ENCODE measurements around the gene SQSTM1. TPM values are rescaled to one million over a fixed set of nuclear protein-coding genes. Genes with fewer than 3 reads are reported as not detected.

The SQSTM1 gene
- total and polyA plus RNA-seq, 4 donors, result 127 to 330 (median 256) TPM

DNA sequence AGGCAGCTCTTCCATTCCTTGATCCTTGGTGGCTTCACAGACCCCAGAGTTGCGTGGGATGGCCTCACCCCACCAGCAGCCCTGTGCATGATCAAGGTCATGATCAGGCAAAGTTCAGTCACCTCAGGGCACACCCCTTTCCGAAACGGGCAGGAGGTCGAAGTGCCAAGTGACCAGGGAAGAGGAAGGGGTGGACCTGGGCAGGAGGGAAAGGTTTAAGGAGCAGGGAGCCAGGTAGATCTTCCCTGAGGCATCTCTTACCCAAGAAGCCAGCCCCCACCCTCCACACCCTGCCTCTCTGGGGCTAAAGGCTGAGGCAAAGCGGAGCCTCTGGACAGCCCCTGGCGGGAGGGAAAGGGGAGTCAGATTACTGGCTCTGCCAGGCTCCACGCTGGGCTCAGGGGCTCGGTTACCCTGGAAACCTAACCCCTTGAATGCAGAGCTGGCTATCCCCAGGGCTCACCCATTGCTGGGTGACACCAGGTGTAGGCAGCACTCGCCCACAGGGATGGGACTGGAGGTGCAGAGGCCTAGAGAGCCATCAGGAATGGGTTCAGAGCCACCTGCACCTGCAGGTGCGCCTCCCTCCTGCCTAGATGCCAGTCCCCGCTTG is 17.6 kb upstream of the SQSTM1 start:
- Histone ChIP-seq H3K9ac (ENCODE audit: low read depth in 1 of 2, low read length in 2 of 2) (peak overlapping the region in 1 of 2 donors; percentile 13), H3K36me3 (ENCODE audit: control insufficient read depth in 4 of 4, insufficient read depth in 3 of 4, low read depth in 1 of 4, low read length in 3 of 4) (peaks cover 15 to 24% (median 21%) of the 10 kb centered on the region in 4 donors), H3K27me3 (ENCODE audit: control insufficient read depth in 4 of 4, insufficient read depth in 4 of 4, low read length in 3 of 4) (no peaks in the 10 kb centered on the region), H3K27ac (ENCODE audit: low read depth in 1 of 2, low read length in 2 of 2) (peak overlapping the region; percentile 78 to 89), H3K4me3 (ENCODE audit: low read depth in 1 of 3, low read length in 3 of 3) (peak overlapping the region in 1 of 3 donors; percentile 33), H3K9me3 (ENCODE audit: control insufficient read depth in 4 of 4, low read length in 3 of 4) (no peaks in the 10 kb centered on the region), H3K4me1 (ENCODE audit: control insufficient read depth in 4 of 4, insufficient read depth in 4 of 4, low read length in 3 of 4) (peaks cover 19 to 40% (median 32%) of the 10 kb centered on the region in 4 donors)
- TF ChIP-seq EGR1 (IDR thresholded peaks at IDR 0.05; ENCODE audit: low read depth in 2 of 2), result peak in 1 of 2 donors; percentile 73
- peak; percentile 92 to 95 for TF ChIP-seq HNF4A (conservative IDR thresholded peaks at IDR 0.05)
- TF ChIP-seq NR2F2 (IDR thresholded peaks at IDR 0.05), result no peak
- peak; percentile 99 to 100 for TF ChIP-seq RXRA (IDR thresholded peaks at IDR 0.05)
- peak in 1 of 2 donors; percentile 29 for TF ChIP-seq GABPA (IDR thresholded peaks at IDR 0.05 in 1 of 2, conservative IDR thresholded peaks at IDR 0.05 in 1 of 2)
- TF ChIP-seq, protein P1, sequence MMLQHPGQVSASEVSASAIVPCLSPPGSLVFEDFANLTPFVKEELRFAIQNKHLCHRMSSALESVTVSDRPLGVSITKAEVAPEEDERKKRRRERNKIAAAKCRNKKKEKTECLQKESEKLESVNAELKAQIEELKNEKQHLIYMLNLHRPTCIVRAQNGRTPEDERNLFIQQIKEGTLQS (IDR thresholded peaks at IDR 0.05), result no peak
- TF ChIP-seq MAX (IDR thresholded peaks at IDR 0.05), result no peak
- TF ChIP-seq TAF1 (conservative IDR thresholded peaks at IDR 0.05), result no peak
- peak in 1 of 2 donors; percentile 83 for TF ChIP-seq JUND (IDR thresholded peaks at IDR 0.05)
- peak; percentile 65 for TF ChIP-seq YY1 (IDR thresholded peaks at IDR 0.05)
- no peak for TF ChIP-seq ZBTB33 (IDR thresholded peaks at IDR 0.05)
- TF ChIP-seq, protein P2, sequence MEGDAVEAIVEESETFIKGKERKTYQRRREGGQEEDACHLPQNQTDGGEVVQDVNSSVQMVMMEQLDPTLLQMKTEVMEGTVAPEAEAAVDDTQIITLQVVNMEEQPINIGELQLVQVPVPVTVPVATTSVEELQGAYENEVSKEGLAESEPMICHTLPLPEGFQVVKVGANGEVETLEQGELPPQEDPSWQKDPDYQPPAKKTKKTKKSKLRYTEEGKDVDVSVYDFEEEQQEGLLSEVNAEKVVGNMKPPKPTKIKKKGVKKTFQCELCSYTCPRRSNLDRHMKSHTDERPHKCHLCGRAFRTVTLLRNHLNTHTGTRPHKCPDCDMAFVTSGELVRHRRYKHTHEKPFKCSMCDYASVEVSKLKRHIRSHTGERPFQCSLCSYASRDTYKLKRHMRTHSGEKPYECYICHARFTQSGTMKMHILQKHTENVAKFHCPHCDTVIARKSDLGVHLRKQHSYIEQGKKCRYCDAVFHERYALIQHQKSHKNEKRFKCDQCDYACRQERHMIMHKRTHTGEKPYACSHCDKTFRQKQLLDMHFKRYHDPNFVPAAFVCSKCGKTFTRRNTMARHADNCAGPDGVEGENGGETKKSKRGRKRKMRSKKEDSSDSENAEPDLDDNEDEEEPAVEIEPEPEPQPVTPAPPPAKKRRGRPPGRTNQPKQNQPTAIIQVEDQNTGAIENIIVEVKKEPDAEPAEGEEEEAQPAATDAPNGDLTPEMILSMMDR (IDR thresholded peaks at IDR 0.05; ENCODE audit: low read depth, low read length, missing input control), result no peak
- TF ChIP-seq RAD21 (IDR thresholded peaks at IDR 0.05), result peak; percentile 24 to 36
- TF ChIP-seq FOXA2 (IDR thresholded peaks at IDR 0.05), result peak; percentile 36
- TF ChIP-seq HNF4G (IDR thresholded peaks at IDR 0.05), result peak; percentile 67
- peak; percentile 6 for TF ChIP-seq FOXA1 (IDR thresholded peaks at IDR 0.05)
- TF ChIP-seq SP1 (IDR thresholded peaks at IDR 0.05), result peak; percentile 89
- TF ChIP-seq, protein P3, sequence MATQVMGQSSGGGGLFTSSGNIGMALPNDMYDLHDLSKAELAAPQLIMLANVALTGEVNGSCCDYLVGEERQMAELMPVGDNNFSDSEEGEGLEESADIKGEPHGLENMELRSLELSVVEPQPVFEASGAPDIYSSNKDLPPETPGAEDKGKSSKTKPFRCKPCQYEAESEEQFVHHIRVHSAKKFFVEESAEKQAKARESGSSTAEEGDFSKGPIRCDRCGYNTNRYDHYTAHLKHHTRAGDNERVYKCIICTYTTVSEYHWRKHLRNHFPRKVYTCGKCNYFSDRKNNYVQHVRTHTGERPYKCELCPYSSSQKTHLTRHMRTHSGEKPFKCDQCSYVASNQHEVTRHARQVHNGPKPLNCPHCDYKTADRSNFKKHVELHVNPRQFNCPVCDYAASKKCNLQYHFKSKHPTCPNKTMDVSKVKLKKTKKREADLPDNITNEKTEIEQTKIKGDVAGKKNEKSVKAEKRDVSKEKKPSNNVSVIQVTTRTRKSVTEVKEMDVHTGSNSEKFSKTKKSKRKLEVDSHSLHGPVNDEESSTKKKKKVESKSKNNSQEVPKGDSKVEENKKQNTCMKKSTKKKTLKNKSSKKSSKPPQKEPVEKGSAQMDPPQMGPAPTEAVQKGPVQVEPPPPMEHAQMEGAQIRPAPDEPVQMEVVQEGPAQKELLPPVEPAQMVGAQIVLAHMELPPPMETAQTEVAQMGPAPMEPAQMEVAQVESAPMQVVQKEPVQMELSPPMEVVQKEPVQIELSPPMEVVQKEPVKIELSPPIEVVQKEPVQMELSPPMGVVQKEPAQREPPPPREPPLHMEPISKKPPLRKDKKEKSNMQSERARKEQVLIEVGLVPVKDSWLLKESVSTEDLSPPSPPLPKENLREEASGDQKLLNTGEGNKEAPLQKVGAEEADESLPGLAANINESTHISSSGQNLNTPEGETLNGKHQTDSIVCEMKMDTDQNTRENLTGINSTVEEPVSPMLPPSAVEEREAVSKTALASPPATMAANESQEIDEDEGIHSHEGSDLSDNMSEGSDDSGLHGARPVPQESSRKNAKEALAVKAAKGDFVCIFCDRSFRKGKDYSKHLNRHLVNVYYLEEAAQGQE (IDR thresholded peaks at IDR 0.05), result no peak
- 31% methylated on average over 11 of the region's 11 CpGs for WGBS
- DNase-seq (ENCODE audit: low spot score), result no peak

Measured in liver (tissue), 9 donors.